Lower leg skin (tissue), 3 donors: ENCODE data around the gene CACNA1A.

Experiments used
- CTCF ChIP-seq, 3 donors: fragments of 450-650 bp; IDR thresholded peaks; one replicate each; pipeline ENCODE4 v1.5.1; 2016; ENCODE audit warnings: antibody characterized with exemption in 3 of 3, mild to moderate bottlenecking in 3 of 3, moderate library complexity in 2 of 3
- POLR2A ChIP-seq, 2 donors: fragments of 450-650 bp; IDR thresholded peaks; one replicate each; pipeline ENCODE4 v1.6.1; 2016 to 2017; ENCODE audit warnings: antibody characterized with exemption in 2 of 2, mild to moderate bottlenecking in 1 of 2, moderate library complexity in 1 of 2

DNA sequence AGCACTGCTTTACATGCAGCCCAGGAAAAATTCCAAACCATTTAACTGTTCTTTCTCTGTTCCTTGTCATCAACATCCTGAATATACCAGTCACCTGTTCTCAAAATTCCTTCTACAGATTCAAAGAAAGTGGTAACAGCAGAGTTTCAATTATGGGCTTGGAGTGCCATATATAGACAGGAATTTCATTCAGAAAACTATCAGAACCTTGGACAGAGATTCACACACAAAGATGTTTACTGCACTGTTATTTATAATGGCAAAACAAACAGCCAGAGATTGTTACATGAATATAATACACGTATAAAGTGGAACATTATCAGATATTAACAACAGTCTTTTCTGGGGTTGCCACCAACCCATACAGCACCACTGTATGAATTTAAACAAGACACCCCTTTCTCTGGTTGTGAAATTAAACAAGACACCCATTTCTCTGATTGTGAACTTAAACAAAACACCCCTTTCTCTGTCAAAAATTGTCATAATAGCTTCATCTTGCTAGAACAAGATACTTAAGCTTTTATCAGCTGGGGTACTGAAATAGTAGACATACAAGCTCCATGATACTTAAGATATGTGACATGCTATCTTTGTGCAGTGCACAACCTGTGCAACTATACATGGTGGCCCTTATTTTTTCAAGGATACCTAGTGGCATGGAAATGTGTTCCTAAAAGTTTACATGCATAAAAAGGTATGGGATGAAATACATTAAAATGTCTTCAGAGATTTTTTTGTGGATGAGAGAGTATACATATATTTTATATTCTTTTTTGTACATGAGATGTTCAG lies 12.6 kb downstream of the CACNA1A start:
- TF ChIP-seq CTCF (IDR thresholded peaks at IDR 0.05) = no peak
- TF ChIP-seq POLR2A (IDR thresholded peaks at IDR 0.05) = no peak
